Stimulated activated CD4-positive, alpha-beta T cell treated with anti-CD3 and anti-CD28 coated beads, Interleukin-4, amount 100 ng/mL, for 1 hour (primary cell): ENCODE measurements around the gene TAS2R14.

Source experiments
- DNase-seq: peaks from one replicate; pipeline ENCODE4 v3.0.0-alpha.2; 2020

TAS2R14 gene

GRCh38 chr12:10904686-10905085, 34.4 kb downstream of the TAS2R14 start:
- no peak for DNase-seq

- no peak for DNase-seq
Observed at GRCh38 chr12:10901427-10901826, 37.6 kb downstream of the TAS2R14 start.

GRCh38 chr12:10900972-10901371, 38.1 kb downstream of the TAS2R14 start:
- no peak for DNase-seq

- DNase-seq = no peak
Observed at GRCh38 chr12:10900530-10900929, 38.5 kb downstream of the TAS2R14 start.

GRCh38 chr12:10896854-10897253, 42.2 kb downstream of the TAS2R14 start:
- no peak for DNase-seq

- no peak for DNase-seq
Observed at GRCh38 chr12:10891937-10892336, 47.1 kb downstream of the TAS2R14 start.

- no peak for DNase-seq
Observed at GRCh38 chr12:10889226-10889625, 49.8 kb downstream of the TAS2R14 start.
